GM19452 (cell line): ENCODE results near the gene PRM3.
"Not testable (repeated sequence)": the region's sequence is repeated elsewhere in the genome, so short reads cannot be mapped to it uniquely, and the experiment has no call there.

Source experiments
- ATAC-seq: cut with Tn5 transposase; IDR thresholded peaks from one replicate; pipeline ENCODE4 v1.9.1; 2021; ENCODE audit not compliant: unreplicated experiment

PRM3 gene

GRCh38 chr16:11306381-11306780 lies 33.0 kb upstream of the PRM3 start:
- no peak for ATAC-seq

- ATAC-seq: no peak
These were observed 30.1 kb upstream of the PRM3 start for GRCh38 chr16:11303405-11304138.

- no peak for ATAC-seq
These were observed 29.5 kb upstream of the PRM3 start for GRCh38 chr16:11302977-11303376.

GRCh38 chr16:11301645-11302501 lies 28.4 kb upstream of the PRM3 start:
- no peak for ATAC-seq

GRCh38 chr16:11300560-11300892 lies 27.1 kb upstream of the PRM3 start:
- no peak for ATAC-seq

GRCh38 chr16:11299865-11300559 lies 26.6 kb upstream of the PRM3 start:
- ATAC-seq: no peak

GRCh38 chr16:11298950-11299547 lies 25.6 kb upstream of the PRM3 start:
- ATAC-seq: not testable (repeated sequence)

- ATAC-seq: no peak
These were observed 24.9 kb upstream of the PRM3 start for GRCh38 chr16:11298143-11298900.

- peak; percentile 83 for ATAC-seq
These were observed 24.2 kb upstream of the PRM3 start for GRCh38 chr16:11297492-11298142.

GRCh38 chr16:11296706-11297491 lies 23.5 kb upstream of the PRM3 start:
- ATAC-seq: peak; percentile 21

- no peak for ATAC-seq
These were observed 22.9 kb upstream of the PRM3 start for GRCh38 chr16:11296351-11296705.

- no peak for ATAC-seq
These were observed 22.2 kb upstream of the PRM3 start for GRCh38 chr16:11295672-11296071.

- ATAC-seq: no peak
These were observed 18.8 kb upstream of the PRM3 start for GRCh38 chr16:11292076-11292748.

- no peak for ATAC-seq
These were observed 17.8 kb upstream of the PRM3 start for GRCh38 chr16:11291091-11291703.

- ATAC-seq: no peak
These were observed 16.9 kb upstream of the PRM3 start for GRCh38 chr16:11290102-11290893.

- not testable (repeated sequence) for ATAC-seq
These were observed 16.3 kb upstream of the PRM3 start for GRCh38 chr16:11289696-11290095.

- ATAC-seq: no peak
These were observed 15.8 kb upstream of the PRM3 start for GRCh38 chr16:11289202-11289601.

GRCh38 chr16:11285842-11286241 lies 12.4 kb upstream of the PRM3 start:
- ATAC-seq: no peak
